HCT116 (cell line): Measurements from ENCODE around the gene EVX2. TPM values are rescaled to one million over a fixed set of nuclear protein-coding genes. Genes with fewer than 3 reads are reported as not detected.

Source experiments
- ATAC-seq: fragments of 200-7000 bp; cut with Tn5 transposase; 2 replicates; pipeline ENCODE4 v1.9.1; 2020; ENCODE audit warnings: mild to moderate bottlenecking, moderate library complexity
- BruUV-seq: library from RNA; stranded (reverse); fragments of 400-500 nt; replicated peaks from 2 replicates; lab custom pipeline; 2021; lab: Mats Ljungman, UMichigan
- CTCF ChIA-PET: fragments of 300-600 bp; sonication (Branson Sonifier 250); formaldehyde crosslinking; loops from one replicate; lab custom pipeline; 2021; ENCODE audit warnings: antibody characterized with exemption; lab: Charles Lee
- POLR2A ChIA-PET: fragments of 300-600, 350-600 bp; sonication (Branson Sonifier 250); formaldehyde crosslinking; loops from one replicate; lab custom pipeline; 2021; ENCODE audit warnings: antibody characterized with exemption; lab: Charles Lee
- RAD21 ChIA-PET, 2 experiments: fragments of 300-600 bp; sonication (Branson Sonifier 250); formaldehyde crosslinking; loops; one replicate each; lab custom pipeline; 2023; ENCODE audit warnings: low total read pairs in 2 of 2; ENCODE audit not compliant: uncharacterized antibody in 2 of 2, unreplicated experiment in 2 of 2, low non-redundant PET in 1 of 2; lab: Charles Lee
- DNase-seq: peaks from one replicate; pipeline ENCODE4 v3.0.0-alpha.2; 2010; ENCODE audit warnings: low read depth, low spot score
- H2AFZ ChIP-seq: fragments of 200-600 bp; shearing (Covaris generic), sonication (generic); 2 replicates; pipeline ENCODE4 v1.6.1; 2017; ENCODE audit warnings: low read depth, mixed run types, mixed read lengths, antibody characterized with exemption, low read length; ENCODE audit not compliant: poor library complexity, severe bottlenecking
- H3K27ac ChIP-seq: 2 replicates; pipeline ENCODE4 v1.5.1; 2012; ENCODE audit warnings: low read depth, low read length
- H3K27me3 ChIP-seq: fragments of 200-600 bp; sonication (generic); 2 replicates; pipeline ENCODE4 v1.6.1; 2016; ENCODE audit warnings: mixed run types, low read length, mixed read lengths; ENCODE audit not compliant: insufficient read depth
- H3K36me3 ChIP-seq, 2 experiments: fragments of 200-500 bp in 1 of 2; fragments of 200-600 bp in 1 of 2; sonication (Bioruptor generic) in 1 of 2; sonication (generic) in 1 of 2; 2 replicates each; pipeline versions ENCODE4 v1.5.1 to v1.6.1; 2014 to 2016; ENCODE audit warnings: low read length in 2 of 2, inconsistent platforms in 1 of 2, mixed read lengths in 1 of 2, mixed run types in 1 of 2; ENCODE audit not compliant: insufficient read depth in 2 of 2, control insufficient read depth in 1 of 2
- H3K4me1 ChIP-seq, 2 experiments: fragments of 200-600 bp in 1 of 2; sonication (generic) in 1 of 2; 2 replicates each; pipeline versions ENCODE4 v1.5.1 to v1.6.1; 2012 to 2017; ENCODE audit warnings: low read length in 2 of 2, inconsistent platforms in 1 of 2, mild to moderate bottlenecking in 1 of 2, mixed read lengths in 1 of 2, mixed run types in 1 of 2, moderate library complexity in 1 of 2; ENCODE audit not compliant: insufficient read depth in 2 of 2, control insufficient read depth in 1 of 2
- H3K4me2 ChIP-seq: fragments of 200-600 bp; sonication (generic); 2 replicates; pipeline ENCODE4 v1.6.1; 2017; ENCODE audit warnings: mixed run types, low read length, mixed read lengths
- H3K4me3 ChIP-seq, 2 experiments: fragments of 200-600 bp in 1 of 2; sonication (generic) in 1 of 2; replicated peaks in 1 of 2; 2 replicates each; pipeline ENCODE4 v1.5.1; 2011 to 2016; ENCODE audit warnings: low read length in 2 of 2, control low read depth in 1 of 2, low read depth in 1 of 2, mild to moderate bottlenecking in 1 of 2, mixed read lengths in 1 of 2, mixed run types in 1 of 2
- H3K79me2 ChIP-seq: fragments of 200-600 bp; sonication (generic); 2 replicates; pipeline ENCODE4 v1.6.1; 2017; ENCODE audit warnings: mild to moderate bottlenecking, mixed run types, low read length, moderate library complexity, mixed read lengths; ENCODE audit not compliant: insufficient read depth
- H3K9ac ChIP-seq: fragments of 200-600 bp; sonication (generic); 2 replicates; pipeline ENCODE4 v1.6.1; 2016; ENCODE audit warnings: low read length, mixed read lengths
- H3K9me2 ChIP-seq: fragments of 200-600 bp; sonication (generic), shearing (Covaris generic); 2 replicates; pipeline ENCODE4 v1.6.1; 2017; ENCODE audit warnings: mixed run types, mild to moderate bottlenecking, moderate library complexity; ENCODE audit not compliant: insufficient read depth
- H3K9me3 ChIP-seq, 2 experiments: fragments of 200-500 bp in 1 of 2; fragments of 200-600 bp in 1 of 2; sonication (Bioruptor generic) in 1 of 2; sonication (generic) in 1 of 2; 2 replicates each; pipeline ENCODE4 v1.6.1; 2014 to 2017; ENCODE audit warnings: low read length in 2 of 2, mixed read lengths in 2 of 2, inconsistent platforms in 1 of 2, low read depth in 1 of 2, mild to moderate bottlenecking in 1 of 2, mixed run types in 1 of 2, moderate library complexity in 1 of 2; ENCODE audit not compliant: control insufficient read depth in 1 of 2, insufficient read depth in 1 of 2
- H4K20me1 ChIP-seq: fragments of 200-600 bp; sonication (generic), shearing (Covaris generic); 2 replicates; pipeline ENCODE4 v1.6.1; 2017; ENCODE audit warnings: mixed run types, mild to moderate bottlenecking, moderate library complexity; ENCODE audit not compliant: insufficient read depth
- ATF3 ChIP-seq: IDR thresholded peaks from 2 replicates; pipeline ENCODE4 v1.6.1; 2012
- CBX3 ChIP-seq: IDR thresholded peaks from 2 replicates; pipeline ENCODE4 v1.6.1; 2012; ENCODE audit warnings: low read depth
- EGR1 ChIP-seq: IDR thresholded peaks from 2 replicates; pipeline ENCODE4 v1.6.1; 2012; ENCODE audit warnings: low read depth
- ELF1 ChIP-seq: IDR thresholded peaks from 2 replicates; pipeline ENCODE4 v1.6.1; 2012; ENCODE audit warnings: low read depth, borderline replicate concordance
- EZH2 ChIP-seq: fragments of 200-600 bp; sonication (generic); IDR thresholded peaks from 2 replicates; pipeline ENCODE4 v1.6.1; 2017; ENCODE audit warnings: antibody characterized with exemption, mixed run types
- EZH2phosphoT487 ChIP-seq: fragments of 200-600 bp; IDR thresholded peaks from 2 replicates; pipeline ENCODE4 v1.6.1; 2018; ENCODE audit warnings: antibody characterized with exemption, borderline replicate concordance
- JUND ChIP-seq: IDR thresholded peaks from 2 replicates; pipeline ENCODE4 v1.6.1; 2012
- POLR2A ChIP-seq: IDR thresholded peaks from 2 replicates; pipeline ENCODE4 v1.7.0; 2011; ENCODE audit warnings: borderline replicate concordance; ENCODE audit not compliant: insufficient read depth, insufficient read length; ENCODE audit errors: extremely low read depth
- POLR2AphosphoS5 ChIP-seq: IDR thresholded peaks from 2 replicates; pipeline ENCODE4 v1.6.1; 2011; ENCODE audit warnings: mild to moderate bottlenecking, low read depth, low read length, moderate library complexity
- REST ChIP-seq: IDR thresholded peaks from 2 replicates; pipeline ENCODE4 v1.6.1; 2012; ENCODE audit warnings: low read depth
- SIN3A ChIP-seq: IDR thresholded peaks from 2 replicates; pipeline ENCODE4 v1.6.1; 2012; ENCODE audit warnings: low read depth
- SP1 ChIP-seq: IDR thresholded peaks from 2 replicates; pipeline ENCODE4 v1.6.1; 2012; ENCODE audit warnings: low read depth
- TCF7L2 ChIP-seq: IDR thresholded peaks from 2 replicates; pipeline ENCODE4 v1.7.0; 2011; ENCODE audit warnings: borderline replicate concordance, inconsistent platforms; ENCODE audit not compliant: insufficient read depth, insufficient read length; ENCODE audit errors: extremely low read depth
- YY1 ChIP-seq: IDR thresholded peaks from 2 replicates; pipeline ENCODE4 v1.6.1; 2011; ENCODE audit warnings: low read length, low read depth, moderate library complexity, mild to moderate bottlenecking; ENCODE audit not compliant: insufficient replicate concordance; ENCODE audit errors: extremely low read depth
- ZNF274 ChIP-seq: fragments of 200-500 bp; sonication (Bioruptor generic); IDR thresholded peaks from 2 replicates; pipeline ENCODE4 v1.6.1; 2014; ENCODE audit warnings: mild to moderate bottlenecking, low read depth, low read length, inconsistent platforms
- intact Hi-C: fragments of 100-400 bp; cut with micrococcal nuclease; formaldehyde crosslinking; loops from 2 replicates; pipeline ENCODE4 v1.10.0; 2022
- total RNA-seq: library from RNA; stranded (reverse); gene quantifications from one replicate; pipeline ENCODE4 v1.2.1, GENCODE V29; 2021; ENCODE audit not compliant: unreplicated experiment

The EVX2 gene
- total RNA-seq, 1 experiment from 2014 or later: not detected

GRCh38 chr2:176109192-176109901, 25.6 kb upstream of the EVX2 start:
- POLR2A ChIA-PET: no interaction called here
- BruUV-seq: no TSS peak
- ATAC-seq: no peak

More at GRCh38 chr2:176109192-176109901, 25.6 kb upstream of the EVX2 start:
- CTCF ChIA-PET: no interaction called here
- Histone ChIP-seq H3K9me2 (no peaks in the 10 kb centered on the region), H4K20me1 (no peaks in the 10 kb centered on the region), H3K9me3 (no peaks in the 10 kb centered on the region), H3K4me3 (no peak overlapping the region), H3K9ac (no peak overlapping the region), H3K27me3 (no peaks in the 10 kb centered on the region), H3K4me2 (no peak overlapping the region), H3K27ac (no peak overlapping the region), H3K79me2 (no peaks in the 10 kb centered on the region), H3K4me1 (peaks cover 0 to 18% of the 10 kb centered on the region in 2 experiments; a peak in 1 of 4 replicates), H3K36me3 (no peaks in the 10 kb centered on the region), H2AFZ (no peak overlapping the region)
- no peak for DNase-seq
- TF ChIP-seq ZNF274 (no peak), CBX3 (no peak), REST (no peak), ATF3 (no peak), POLR2AphosphoS5 (no peak), SIN3A (no peak), EZH2 (no peak), JUND (no peak), EGR1 (no peak), EZH2phosphoT487 (no peak), ELF1 (no peak), POLR2A (no peak), YY1 (no peak), TCF7L2 (no peak), SP1 (no peak)
- RAD21 ChIA-PET: no interaction called here
- intact Hi-C loops: no loop called here
